ENCODE results near the gene ACSM2A.
"Not testable (repeated sequence)": the region's sequence is repeated elsewhere in the genome, so short reads cannot be mapped to it uniquely, and the experiment has no call there.

The ACSM2A gene

GRCh38 chr16:20484726-20485125 is 33.4 kb downstream of the ACSM2A start:
- no peak overlapping the region for H2AFZ ChIP-seq (ENCODE audit: low read length)
- TF ChIP-seq CTCF (IDR thresholded peaks at IDR 0.05; ENCODE audit: low read length) = no peak
- TF ChIP-seq EZH2 (optimal IDR thresholded peaks at IDR 0.05; ENCODE audit: low read depth, low read length) = no peak
- H3K4me2 ChIP-seq (ENCODE audit: low read depth, low read length) = no peak overlapping the region

GRCh38 chr16:20485408-20485807 is 34.1 kb downstream of the ACSM2A start:
- no peak overlapping the region for H2AFZ ChIP-seq (ENCODE audit: low read length)
- no peaks in the 10 kb centered on the region for H3K27me3 ChIP-seq (replicated peaks; ENCODE audit: insufficient read depth, low read length)
- TF ChIP-seq EZH2 (optimal IDR thresholded peaks at IDR 0.05; ENCODE audit: low read depth, low read length) = no peak
- TF ChIP-seq EZH2phosphoT487 (IDR thresholded peaks at IDR 0.05; ENCODE audit: low read length) = no peak
- no peak for TF ChIP-seq CTCF (IDR thresholded peaks at IDR 0.05; ENCODE audit: low read length)
- H3K4me1 ChIP-seq (ENCODE audit: low read length) = no peaks in the 10 kb centered on the region
- no peak overlapping the region for H3K9ac ChIP-seq (ENCODE audit: low read length)
- H3K36me3 ChIP-seq (replicated peaks; ENCODE audit: insufficient read depth, low read length) = no peaks in the 10 kb centered on the region
- H3K9me3 ChIP-seq (replicated peaks; ENCODE audit: insufficient read depth, low read length) = no peaks in the 10 kb centered on the region
- no peak for DNase-seq
- no peaks in the 10 kb centered on the region for H4K20me1 ChIP-seq (ENCODE audit: insufficient read depth, low read length)
- H3K4me2 ChIP-seq (ENCODE audit: low read depth, low read length) = no peak overlapping the region
- no peak overlapping the region for H3K27ac ChIP-seq (ENCODE audit: low read length)
- no peaks in the 10 kb centered on the region for H3K79me2 ChIP-seq (ENCODE audit: low read length)
- H3K9me2 ChIP-seq (replicated peaks; ENCODE audit: insufficient read depth, low read length) = no peaks in the 10 kb centered on the region
- no peaks in the 10 kb centered on the region for H3F3A ChIP-seq (ENCODE audit: insufficient read depth, low read length)
- no peak overlapping the region for H3K4me3 ChIP-seq (ENCODE audit: low read length)

More at GRCh38 chr16:20484726-20485125, 33.4 kb downstream of the ACSM2A start:
- Histone ChIP-seq H3K36me3 (replicated peaks; ENCODE audit: insufficient read depth, low read length) (no peaks in the 10 kb centered on the region), H4K20me1 (ENCODE audit: insufficient read depth, low read length) (no peaks in the 10 kb centered on the region), H3K4me3 (ENCODE audit: low read length) (no peak overlapping the region), H3K9ac (ENCODE audit: low read length) (no peak overlapping the region), H3F3A (ENCODE audit: insufficient read depth, low read length) (no peaks in the 10 kb centered on the region), H3K9me3 (replicated peaks; ENCODE audit: insufficient read depth, low read length) (no peaks in the 10 kb centered on the region), H3K27ac (ENCODE audit: low read length) (no peak overlapping the region), H3K9me2 (replicated peaks; ENCODE audit: insufficient read depth, low read length) (no peaks in the 10 kb centered on the region), H3K4me1 (ENCODE audit: low read length) (no peaks in the 10 kb centered on the region), H3K27me3 (replicated peaks; ENCODE audit: insufficient read depth, low read length) (no peaks in the 10 kb centered on the region), H3K79me2 (ENCODE audit: low read length) (no peaks in the 10 kb centered on the region)
- DNase-seq = no peak

GRCh38 chr16:20490994-20491393 is 39.7 kb downstream of the ACSM2A start:
- H3K79me2 ChIP-seq (ENCODE audit: low read length) = not testable (repeated sequence)

GRCh38 chr16:20491448-20491847 is 40.1 kb downstream of the ACSM2A start:
- not testable (repeated sequence) for H3K27ac ChIP-seq (ENCODE audit: low read length); H3K27me3 ChIP-seq (replicated peaks; ENCODE audit: insufficient read depth, low read length); H3K4me1 ChIP-seq (ENCODE audit: low read length); H3K79me2 ChIP-seq (ENCODE audit: low read length); H3K4me3 ChIP-seq (ENCODE audit: low read length); H3K4me2 ChIP-seq (ENCODE audit: low read depth, low read length); H4K20me1 ChIP-seq (ENCODE audit: insufficient read depth, low read length); H3F3A ChIP-seq (ENCODE audit: insufficient read depth, low read length); H3K9me3 ChIP-seq (replicated peaks; ENCODE audit: insufficient read depth, low read length); DNase-seq; H2AFZ ChIP-seq (ENCODE audit: low read length); H3K9ac ChIP-seq (ENCODE audit: low read length); H3K9me2 ChIP-seq (replicated peaks; ENCODE audit: insufficient read depth, low read length); H3K36me3 ChIP-seq (replicated peaks; ENCODE audit: insufficient read depth, low read length)

More at GRCh38 chr16:20490994-20491393, 39.7 kb downstream of the ACSM2A start:
- H3K9me2 ChIP-seq (replicated peaks; ENCODE audit: insufficient read depth, low read length); H3F3A ChIP-seq (ENCODE audit: insufficient read depth, low read length); H3K36me3 ChIP-seq (replicated peaks; ENCODE audit: insufficient read depth, low read length); H2AFZ ChIP-seq (ENCODE audit: low read length); DNase-seq; H4K20me1 ChIP-seq (ENCODE audit: insufficient read depth, low read length); H3K27me3 ChIP-seq (replicated peaks; ENCODE audit: insufficient read depth, low read length); H3K4me3 ChIP-seq (ENCODE audit: low read length); H3K4me2 ChIP-seq (ENCODE audit: low read depth, low read length); H3K4me1 ChIP-seq (ENCODE audit: low read length); H3K27ac ChIP-seq (ENCODE audit: low read length); H3K9me3 ChIP-seq (replicated peaks; ENCODE audit: insufficient read depth, low read length); H3K9ac ChIP-seq (ENCODE audit: low read length): not testable (repeated sequence)

All from MM.1S (cell line).